Smooth muscle cell (in vitro differentiated cells): ENCODE results near the gene MIA3. TPM values are rescaled to one million over a fixed set of nuclear protein-coding genes. Genes with fewer than 3 reads are reported as not detected.

Source experiments
- DNase-seq: peaks from one replicate; lab custom pipeline; 2025; ENCODE audit not compliant: unreplicated experiment; lab: John Stamatoyannopoulos, UW
- H2AFZ ChIP-seq: fragments of 200-600 bp; sonication (generic); 2 replicates; pipeline ENCODE4 v1.6.0; 2016; ENCODE audit warnings: antibody characterized with exemption, low read depth, mild to moderate bottlenecking
- H3F3A ChIP-seq: fragments of 200-600 bp; sonication (generic); 2 replicates; pipeline ENCODE4 v1.6.0; 2017; ENCODE audit warnings: antibody characterized with exemption, low read depth
- H3K27ac ChIP-seq: fragments of 200-600 bp; sonication (generic); 2 replicates; pipeline ENCODE4 v1.5.1; 2016; ENCODE audit warnings: low read depth, mild to moderate bottlenecking
- H3K27me3 ChIP-seq: fragments of 200-600 bp; sonication (generic); 2 replicates; pipeline ENCODE4 v1.6.1; 2016; ENCODE audit warnings: low read depth, mild to moderate bottlenecking
- H3K36me3 ChIP-seq: fragments of 200-600 bp; sonication (generic); 2 replicates; pipeline ENCODE4 v1.5.1; 2016; ENCODE audit warnings: low read depth
- H3K4me1 ChIP-seq: fragments of 200-600 bp; sonication (generic); 2 replicates; pipeline ENCODE4 v1.5.1; 2016; ENCODE audit warnings: low read depth
- H3K4me2 ChIP-seq: fragments of 200-600 bp; sonication (generic); 2 replicates; pipeline ENCODE4 v1.6.0; 2016; ENCODE audit warnings: mild to moderate bottlenecking
- H3K4me3 ChIP-seq: fragments of 200-600 bp; sonication (generic); 2 replicates; pipeline ENCODE4 v1.5.1; 2016; ENCODE audit warnings: mild to moderate bottlenecking
- H3K79me2 ChIP-seq: fragments of 200-600 bp; sonication (generic); 2 replicates; pipeline ENCODE4 v1.6.0; 2016; ENCODE audit warnings: low read depth, mild to moderate bottlenecking
- H3K9ac ChIP-seq: fragments of 200-600 bp; sonication (generic); 2 replicates; pipeline ENCODE4 v1.6.0; 2016; ENCODE audit warnings: low read depth
- H3K9me3 ChIP-seq: fragments of 200-600 bp; sonication (generic); replicated peaks from 2 replicates; pipeline ENCODE4 v1.5.1; 2016; ENCODE audit warnings: low read depth
- H4K20me1 ChIP-seq: fragments of 200-600 bp; sonication (generic); 2 replicates; pipeline ENCODE4 v1.6.0; 2016; ENCODE audit warnings: low read depth
- CTCF ChIP-seq: fragments of 200-600 bp; sonication (generic); IDR thresholded peaks from 2 replicates; pipeline ENCODE4 v1.5.1; 2017; ENCODE audit warnings: borderline replicate concordance, mild to moderate bottlenecking, antibody characterized with exemption; ENCODE audit not compliant: insufficient read depth, poor library complexity, severe bottlenecking
- WGBS: methylation state at CpG from one replicate; pipeline ENCODE4 v1.1.7; 2016; ENCODE audit warnings: low lambda C conversion rate; 5-methylcytosine and 5-hydroxymethylcytosine counted together
- polyA plus RNA-seq: library from polyadenylated mRNA; unstranded; fragments of >200 nt; fragmentation: Nextera tagmentation; extraction: Ambion mirVana; gene quantifications from 2 replicates; pipeline ENCODE4 v1.2.1, GENCODE V29; 2016
- total RNA-seq: library from RNA; depleted of rRNA; stranded (reverse); fragments of >200 nt; gene quantifications from 2 replicates; pipeline ENCODE4 v1.2.3, GENCODE V29; 2014

Gene MIA3
- total and polyA plus RNA-seq, 2 experiments from 2014 or later, result 56.8 to 64.0 TPM

- Histone ChIP-seq H3F3A (no peaks in the 10 kb centered on the region), H3K4me3 (no peak overlapping the region), H3K9ac (no peak overlapping the region), H3K4me1 (no peaks in the 10 kb centered on the region), H3K27ac (no peak overlapping the region), H4K20me1 (no peaks in the 10 kb centered on the region), H3K27me3 (no peaks in the 10 kb centered on the region), H3K9me3 (no peaks in the 10 kb centered on the region), H3K36me3 (peaks cover 37% of the 10 kb centered on the region), H3K4me2 (no peak overlapping the region), H2AFZ (no peak overlapping the region), H3K79me2 (no peaks in the 10 kb centered on the region)
- 97% methylated on average over 1 of the region's 1 CpG for WGBS
- DNase-seq, result no peak
- no peak for TF ChIP-seq CTCF
These were observed 34.8 kb downstream of the MIA3 start for GRCh38 chr1:222652676-222653075.

- no peaks in the 10 kb centered on the region for H3K79me2 ChIP-seq
- H3K9ac ChIP-seq, result no peak overlapping the region
- no peak for DNase-seq
- no peak overlapping the region for H2AFZ ChIP-seq
- H3K36me3 ChIP-seq, result peaks cover 42% of the 10 kb centered on the region
- H3K4me3 ChIP-seq, result no peak overlapping the region
- H3K27ac ChIP-seq, result no peak overlapping the region
- H3K4me1 ChIP-seq, result no peaks in the 10 kb centered on the region
- no peak overlapping the region for H3K4me2 ChIP-seq
- H3K27me3 ChIP-seq, result no peaks in the 10 kb centered on the region
- no peaks in the 10 kb centered on the region for H3F3A ChIP-seq
- no peaks in the 10 kb centered on the region for H3K9me3 ChIP-seq
- H4K20me1 ChIP-seq, result no peaks in the 10 kb centered on the region
- WGBS, result 94% methylated on average over 2 of the region's 2 CpGs
- no peak for TF ChIP-seq CTCF
These were observed 35.4 kb downstream of the MIA3 start for GRCh38 chr1:222653178-222653827.

GRCh38 chr1:222654849-222655248, 37.0 kb downstream of the MIA3 start:
- TF ChIP-seq CTCF, result no peak
- H3K4me1 ChIP-seq, result no peaks in the 10 kb centered on the region
- H3F3A ChIP-seq, result no peaks in the 10 kb centered on the region
- no peaks in the 10 kb centered on the region for H3K9me3 ChIP-seq
- H3K4me2 ChIP-seq, result no peak overlapping the region
- no peak overlapping the region for H3K27ac ChIP-seq
- no peaks in the 10 kb centered on the region for H3K27me3 ChIP-seq
- no peaks in the 10 kb centered on the region for H3K79me2 ChIP-seq
- H3K4me3 ChIP-seq, result no peak overlapping the region
- no peaks in the 10 kb centered on the region for H4K20me1 ChIP-seq
- no peak overlapping the region for H3K9ac ChIP-seq
- WGBS, result 91% methylated on average over 5 of the region's 5 CpGs
- H2AFZ ChIP-seq, result no peak overlapping the region
- peaks cover 53% of the 10 kb centered on the region for H3K36me3 ChIP-seq
- no peak for DNase-seq

- no peak overlapping the region for H3K4me3 ChIP-seq
- H3K36me3 ChIP-seq, result peaks cover 61% of the 10 kb centered on the region
- no peaks in the 10 kb centered on the region for H3K4me1 ChIP-seq
- no peaks in the 10 kb centered on the region for H3K9me3 ChIP-seq
- no peaks in the 10 kb centered on the region for H4K20me1 ChIP-seq
- no peak overlapping the region for H3K4me2 ChIP-seq
- no peak overlapping the region for H3K27ac ChIP-seq
- no peak for DNase-seq
- H2AFZ ChIP-seq, result no peak overlapping the region
- TF ChIP-seq CTCF, result no peak
- H3K27me3 ChIP-seq, result no peaks in the 10 kb centered on the region
- H3K9ac ChIP-seq, result no peak overlapping the region
- 97% methylated on average over 2 of the region's 2 CpGs for WGBS
- peaks cover 3% of the 10 kb centered on the region for H3F3A ChIP-seq
- no peaks in the 10 kb centered on the region for H3K79me2 ChIP-seq
These were observed 38.7 kb downstream of the MIA3 start for GRCh38 chr1:222656391-222657155.
